Fibroblast of pulmonary artery (primary cell): ENCODE measurements around the gene GNAO1.

Experiments
- DNase-seq: peaks from one replicate; pipeline ENCODE4 v3.0.0-alpha.2; 2010; ENCODE audit warnings: low read depth
- H3K4me3 ChIP-seq: replicated peaks from 2 replicates; pipeline ENCODE4 v1.5.1; 2011; ENCODE audit warnings: low read depth, mild to moderate bottlenecking, control low read depth, low read length, moderate library complexity
- CTCF ChIP-seq: IDR thresholded peaks from 2 replicates; pipeline ENCODE4 v1.5.1; 2011; ENCODE audit warnings: mild to moderate bottlenecking, control low read depth, low read length, inconsistent platforms; ENCODE audit errors: missing control alignments

The GNAO1 gene

GRCh38 chr16:56277075-56277474 is 85.8 kb downstream of the GNAO1 start:
- no peak overlapping the region for H3K4me3 ChIP-seq
- DNase-seq = no peak
- peak; percentile 18 for TF ChIP-seq CTCF

DNA sequence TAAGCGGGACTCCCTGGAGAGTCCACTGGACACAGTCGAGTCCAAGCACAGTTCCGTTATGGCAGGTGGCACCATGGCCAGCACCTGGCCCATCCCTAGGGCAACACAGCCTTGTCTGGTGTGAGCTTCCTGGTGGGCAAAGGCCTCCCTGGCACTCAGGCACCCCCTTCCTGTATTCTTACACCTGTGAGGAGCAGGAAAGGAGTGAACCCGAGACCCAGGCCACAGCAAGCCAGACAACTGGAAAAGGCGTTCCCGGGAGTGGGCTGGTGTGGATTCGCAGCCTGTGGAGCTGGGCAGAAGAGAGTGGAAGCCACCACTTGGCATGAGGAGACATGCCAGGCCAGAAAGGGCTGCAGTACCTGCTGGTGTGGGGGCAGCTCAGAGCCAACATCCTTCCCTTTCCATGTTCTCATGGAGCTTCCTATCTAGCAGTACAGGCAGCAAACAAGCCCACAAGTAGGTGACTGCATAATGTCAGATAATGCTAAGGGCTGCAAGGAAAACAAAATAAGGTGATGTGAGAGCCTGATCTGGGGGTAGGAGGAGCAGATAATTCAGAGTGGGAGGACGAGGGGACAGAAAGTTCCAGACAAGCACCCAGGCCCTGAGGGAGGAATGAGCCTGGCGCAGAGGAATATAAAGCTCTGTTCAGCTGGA is 87.0 kb downstream of the GNAO1 start:
- TF ChIP-seq CTCF = no peak
- DNase-seq = no peak
- no peak overlapping the region for H3K4me3 ChIP-seq

DNA sequence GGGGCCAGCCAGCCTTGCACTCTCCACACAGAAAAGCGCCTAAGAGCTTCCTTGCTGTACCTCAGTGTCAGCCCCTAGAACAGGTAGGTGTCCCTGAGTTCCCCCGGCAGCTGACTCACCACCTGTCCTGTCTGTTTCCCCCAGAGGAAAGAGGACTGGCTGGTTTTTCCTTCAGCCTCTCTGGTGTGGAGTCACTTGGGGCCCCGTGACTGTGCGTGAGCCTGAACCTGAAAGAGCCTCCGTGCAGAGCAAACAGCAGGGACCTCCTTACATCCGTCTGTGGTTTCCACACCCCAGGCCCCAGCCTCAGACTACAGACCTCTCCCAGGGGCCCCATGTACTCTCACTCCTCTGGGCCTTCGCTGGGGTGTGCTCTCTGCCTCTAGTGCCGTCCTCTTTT is 87.8 kb downstream of the GNAO1 start:
- no peak for DNase-seq
- no peak overlapping the region for H3K4me3 ChIP-seq
- no peak for TF ChIP-seq CTCF

DNA sequence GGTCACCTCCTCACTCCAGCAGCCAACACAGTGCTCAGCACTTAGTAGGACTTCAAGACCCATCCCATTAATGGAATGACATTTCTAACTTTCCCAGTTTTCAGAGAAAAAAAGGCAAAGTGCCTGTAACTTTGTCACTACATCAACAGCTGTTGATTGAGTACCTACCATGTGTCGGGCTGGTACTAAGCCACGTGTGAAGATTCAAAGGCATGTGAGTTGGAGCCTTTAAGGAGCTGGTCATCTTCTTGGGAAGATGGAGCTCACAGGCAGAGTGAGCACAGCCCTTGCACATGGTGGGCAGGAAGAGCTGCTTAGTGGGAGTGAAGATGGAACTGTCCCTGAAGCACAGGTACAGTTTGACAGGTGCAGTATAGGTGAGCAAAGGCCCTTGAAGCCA is 88.6 kb downstream of the GNAO1 start:
- TF ChIP-seq CTCF = no peak
- H3K4me3 ChIP-seq = no peak overlapping the region
- no peak for DNase-seq

GRCh38 chr16:56281249-56281805 is 90.0 kb downstream of the GNAO1 start:
- TF ChIP-seq CTCF = peak; percentile 40
- no peak overlapping the region for H3K4me3 ChIP-seq
- DNase-seq = no peak

DNA sequence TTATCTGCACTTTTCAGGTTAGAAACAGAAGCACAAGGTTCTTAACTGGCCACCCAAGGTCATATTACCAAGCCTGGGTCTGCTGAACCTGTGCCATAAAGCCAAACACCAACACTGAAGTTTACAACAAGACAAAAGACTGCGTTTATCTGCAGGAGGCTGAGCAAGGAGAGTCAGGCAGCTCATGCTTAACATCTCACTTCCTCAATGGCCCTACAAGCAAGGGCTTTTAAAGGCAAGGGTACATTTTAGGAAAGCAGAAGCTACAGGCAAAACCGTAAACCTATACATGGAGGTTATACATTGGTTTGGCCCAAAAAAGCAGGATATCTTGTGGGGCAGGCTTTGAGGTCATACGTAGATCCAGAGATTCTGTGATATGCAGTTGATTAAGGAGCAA is 91.2 kb downstream of the GNAO1 start:
- TF ChIP-seq CTCF = no peak
- no peak for DNase-seq
- no peak overlapping the region for H3K4me3 ChIP-seq

- no peak for TF ChIP-seq CTCF
- DNase-seq = no peak
- no peak overlapping the region for H3K4me3 ChIP-seq
Observed at GRCh38 chr16:56284521-56284920, 93.2 kb downstream of the GNAO1 start.
